HL-60 (cell line): ENCODE measurements around the gene DPH1.

Experiments used
- TF ChIP-seq, protein P1 (sequence below): IDR thresholded peaks from one replicate; pipeline ENCODE4 v1.5.1; 2011; ENCODE audit warnings: low read length, control low read depth, inconsistent platforms; ENCODE audit not compliant: insufficient read depth
- TF ChIP-seq, protein P2 (sequence below): IDR thresholded peaks from 2 replicates; pipeline ENCODE4 v1.6.1; 2012; ENCODE audit warnings: low read depth; ENCODE audit not compliant: insufficient replicate concordance

DNA sequence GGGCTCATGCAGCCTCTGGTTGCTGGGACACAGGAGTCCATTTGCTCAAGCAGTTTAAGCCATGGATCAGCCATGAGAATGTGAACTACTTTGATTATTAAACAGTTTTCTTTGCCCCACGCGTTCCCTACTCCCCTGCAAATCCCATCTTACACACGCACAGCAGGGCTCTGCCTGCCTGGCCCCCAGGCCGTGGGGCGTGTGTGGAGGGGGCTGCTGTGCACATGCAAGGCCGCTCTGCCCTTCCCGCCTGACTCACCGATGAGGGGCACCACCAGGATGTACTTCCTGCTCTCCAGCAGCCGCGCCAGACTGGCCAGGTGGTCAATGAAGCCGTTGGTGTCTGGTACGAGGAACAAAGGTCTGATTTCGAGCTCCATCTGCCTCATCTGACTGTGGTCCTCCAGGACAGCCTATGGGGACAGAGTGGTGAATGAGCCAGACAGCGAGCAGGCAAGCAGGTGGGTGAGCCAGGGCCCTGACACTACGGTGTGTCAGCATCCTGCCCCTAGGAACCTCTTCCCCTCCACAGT is 38.6 kb downstream of the DPH1 start:
- TF ChIP-seq, protein P1, sequence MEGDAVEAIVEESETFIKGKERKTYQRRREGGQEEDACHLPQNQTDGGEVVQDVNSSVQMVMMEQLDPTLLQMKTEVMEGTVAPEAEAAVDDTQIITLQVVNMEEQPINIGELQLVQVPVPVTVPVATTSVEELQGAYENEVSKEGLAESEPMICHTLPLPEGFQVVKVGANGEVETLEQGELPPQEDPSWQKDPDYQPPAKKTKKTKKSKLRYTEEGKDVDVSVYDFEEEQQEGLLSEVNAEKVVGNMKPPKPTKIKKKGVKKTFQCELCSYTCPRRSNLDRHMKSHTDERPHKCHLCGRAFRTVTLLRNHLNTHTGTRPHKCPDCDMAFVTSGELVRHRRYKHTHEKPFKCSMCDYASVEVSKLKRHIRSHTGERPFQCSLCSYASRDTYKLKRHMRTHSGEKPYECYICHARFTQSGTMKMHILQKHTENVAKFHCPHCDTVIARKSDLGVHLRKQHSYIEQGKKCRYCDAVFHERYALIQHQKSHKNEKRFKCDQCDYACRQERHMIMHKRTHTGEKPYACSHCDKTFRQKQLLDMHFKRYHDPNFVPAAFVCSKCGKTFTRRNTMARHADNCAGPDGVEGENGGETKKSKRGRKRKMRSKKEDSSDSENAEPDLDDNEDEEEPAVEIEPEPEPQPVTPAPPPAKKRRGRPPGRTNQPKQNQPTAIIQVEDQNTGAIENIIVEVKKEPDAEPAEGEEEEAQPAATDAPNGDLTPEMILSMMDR, result no peak
- TF ChIP-seq, protein P2, sequence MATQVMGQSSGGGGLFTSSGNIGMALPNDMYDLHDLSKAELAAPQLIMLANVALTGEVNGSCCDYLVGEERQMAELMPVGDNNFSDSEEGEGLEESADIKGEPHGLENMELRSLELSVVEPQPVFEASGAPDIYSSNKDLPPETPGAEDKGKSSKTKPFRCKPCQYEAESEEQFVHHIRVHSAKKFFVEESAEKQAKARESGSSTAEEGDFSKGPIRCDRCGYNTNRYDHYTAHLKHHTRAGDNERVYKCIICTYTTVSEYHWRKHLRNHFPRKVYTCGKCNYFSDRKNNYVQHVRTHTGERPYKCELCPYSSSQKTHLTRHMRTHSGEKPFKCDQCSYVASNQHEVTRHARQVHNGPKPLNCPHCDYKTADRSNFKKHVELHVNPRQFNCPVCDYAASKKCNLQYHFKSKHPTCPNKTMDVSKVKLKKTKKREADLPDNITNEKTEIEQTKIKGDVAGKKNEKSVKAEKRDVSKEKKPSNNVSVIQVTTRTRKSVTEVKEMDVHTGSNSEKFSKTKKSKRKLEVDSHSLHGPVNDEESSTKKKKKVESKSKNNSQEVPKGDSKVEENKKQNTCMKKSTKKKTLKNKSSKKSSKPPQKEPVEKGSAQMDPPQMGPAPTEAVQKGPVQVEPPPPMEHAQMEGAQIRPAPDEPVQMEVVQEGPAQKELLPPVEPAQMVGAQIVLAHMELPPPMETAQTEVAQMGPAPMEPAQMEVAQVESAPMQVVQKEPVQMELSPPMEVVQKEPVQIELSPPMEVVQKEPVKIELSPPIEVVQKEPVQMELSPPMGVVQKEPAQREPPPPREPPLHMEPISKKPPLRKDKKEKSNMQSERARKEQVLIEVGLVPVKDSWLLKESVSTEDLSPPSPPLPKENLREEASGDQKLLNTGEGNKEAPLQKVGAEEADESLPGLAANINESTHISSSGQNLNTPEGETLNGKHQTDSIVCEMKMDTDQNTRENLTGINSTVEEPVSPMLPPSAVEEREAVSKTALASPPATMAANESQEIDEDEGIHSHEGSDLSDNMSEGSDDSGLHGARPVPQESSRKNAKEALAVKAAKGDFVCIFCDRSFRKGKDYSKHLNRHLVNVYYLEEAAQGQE, result no peak
